HepG2 (cell line): Measurements from ENCODE around the gene ENPP1. TPM values are rescaled to one million over a fixed set of nuclear protein-coding genes. Genes with fewer than 3 reads are reported as not detected.

Source experiments
- ATAC-seq: fragments of 200-7000 bp; cut with Tn5 transposase; 3 replicates; pipeline ENCODE4 v1.9.1; 2020; ENCODE audit warnings: mild to moderate bottlenecking, moderate library complexity
- BruUV-seq: library from RNA; stranded (reverse); fragments of 400-500 nt; replicated peaks from 2 replicates; lab custom pipeline; 2021; lab: Mats Ljungman, UMichigan
- CTCF ChIA-PET: fragments of 300-600 bp; formaldehyde crosslinking; extraction: SDS; loops from one replicate; lab custom pipeline; 2021; ENCODE audit warnings: low total read pairs, inconsistent platforms, low intra/inter-chr PET ratio; lab: Yijun Ruan, JAX
- POLR2A ChIA-PET: fragments of 350-600 bp; sonication (Branson Sonifier 250); formaldehyde crosslinking; loops from one replicate; lab custom pipeline; 2020; ENCODE audit warnings: antibody characterized with exemption, inconsistent platforms; lab: Yijun Ruan, JAX
- DNase-seq: peaks from one replicate; pipeline ENCODE4 v3.0.0-alpha.2; 2015; ENCODE audit warnings: low spot score
- FAIRE-seq: peaks from 3 replicates; lab custom pipeline; 2011; peaks lifted over from hg19 to GRCh38; lab: Jason Lieb, UNC
- H2AFZ ChIP-seq: one replicate; pipeline ENCODE4 v1.6.1; 2011; ENCODE audit warnings: low read length, inconsistent platforms
- H3K27ac ChIP-seq: fragments of 300-600 bp; 3 replicates; pipeline ENCODE4 v1.8.0; 2011; ENCODE audit warnings: mixed run types, mild to moderate bottlenecking, mixed read lengths, low read length, inconsistent platforms; ENCODE audit not compliant: insufficient read depth; ENCODE audit errors: extremely low read length
- H3K27me3 ChIP-seq, 2 experiments: fragments of 200-600 bp in 1 of 2; 2 replicates in 1 of 2; 3 replicates in 1 of 2; pipeline versions ENCODE4 v1.6.0 to v1.8.0; 2011; ENCODE audit warnings: low read length in 2 of 2, mild to moderate bottlenecking in 2 of 2, moderate library complexity in 2 of 2, inconsistent platforms in 1 of 2; ENCODE audit not compliant: insufficient read depth in 2 of 2, control insufficient read depth in 1 of 2
- H3K36me3 ChIP-seq, 2 experiments: fragments of 200-600 bp in 1 of 2; replicated peaks in 1 of 2; 2 replicates in 1 of 2; 3 replicates in 1 of 2; pipeline versions ENCODE4 v1.5.1 to v1.8.0; 2011; ENCODE audit warnings: low read length in 2 of 2, inconsistent platforms in 1 of 2; ENCODE audit not compliant: insufficient read depth in 2 of 2, control insufficient read depth in 1 of 2
- H3K4me1 ChIP-seq: 2 replicates; pipeline ENCODE4 v1.5.1; 2012; ENCODE audit warnings: low read length, inconsistent platforms; ENCODE audit not compliant: insufficient read depth
- H3K4me2 ChIP-seq: 2 replicates; pipeline ENCODE4 v1.6.0; 2011; ENCODE audit warnings: low read depth, low read length, inconsistent platforms
- H3K4me3 ChIP-seq, 3 experiments: fragments of 200-600 bp in 1 of 3; sonication (generic), shearing (Covaris generic) in 1 of 3; replicated peaks in 1 of 3; 2 replicates each; pipeline ENCODE4 v1.5.1; 2011 to 2016; ENCODE audit warnings: low read length in 3 of 3, inconsistent platforms in 2 of 3, low read depth in 2 of 3, mild to moderate bottlenecking in 2 of 3, control low read depth in 1 of 3, mixed read lengths in 1 of 3; ENCODE audit not compliant: insufficient read depth in 1 of 3
- H3K79me2 ChIP-seq: one replicate; pipeline ENCODE4 v1.6.1; 2011; ENCODE audit warnings: low read length, inconsistent platforms; ENCODE audit not compliant: insufficient read depth
- H3K9ac ChIP-seq: 2 replicates; pipeline ENCODE4 v1.6.0; 2011; ENCODE audit warnings: mild to moderate bottlenecking, low read depth, low read length, inconsistent platforms; ENCODE audit not compliant: insufficient read depth
- H3K9me3 ChIP-seq: 2 replicates; pipeline ENCODE4 v1.5.1; 2012; ENCODE audit warnings: mild to moderate bottlenecking, low read length
- H4K20me1 ChIP-seq: 2 replicates; pipeline ENCODE4 v1.6.0; 2011; ENCODE audit warnings: inconsistent platforms, mild to moderate bottlenecking, low read length, moderate library complexity; ENCODE audit not compliant: insufficient read depth
- ARNTL ChIP-seq: sonication (generic); formaldehyde crosslinking; IDR thresholded peaks from 2 replicates; pipeline ENCODE4 v1.4.0; 2020; ENCODE audit warnings: mild to moderate bottlenecking, missing genetic modification reagents
- ETV5 ChIP-seq: IDR thresholded peaks from 2 replicates; pipeline ENCODE4 v1.6.1; 2018; ENCODE audit warnings: missing biosample characterization, missing genetic modification reagents, inconsistent platforms, borderline replicate concordance
- FIP1L1 ChIP-seq: fragments of 200-400 bp; formaldehyde crosslinking; IDR thresholded peaks from 2 replicates; pipeline ENCODE4 v1.6.1; 2018; ENCODE audit warnings: low read depth, mild to moderate bottlenecking, low read length, moderate library complexity, borderline replicate concordance; ENCODE audit not compliant: insufficient read depth
- GATAD1 ChIP-seq: IDR thresholded peaks from 2 replicates; pipeline ENCODE4 v1.6.1; 2016; ENCODE audit warnings: missing genetic modification reagents, missing compliant biosample characterization
- HDAC2 ChIP-seq: sonication (generic); formaldehyde crosslinking; IDR thresholded peaks from 2 replicates; pipeline ENCODE4 v1.4.0; 2020; ENCODE audit warnings: missing genetic modification reagents
- HHEX ChIP-seq: IDR thresholded peaks from 2 replicates; pipeline ENCODE4 v1.6.1; 2016; ENCODE audit warnings: control low read depth
- MIER2 ChIP-seq: IDR thresholded peaks from 2 replicates; pipeline ENCODE4 v1.6.1; 2016; ENCODE audit warnings: missing biosample characterization, missing genetic modification reagents
- NCOR1 ChIP-seq: fragments of 200-600 bp; sonication (generic); IDR thresholded peaks from 2 replicates; pipeline ENCODE4 v1.7.0; 2017; ENCODE audit warnings: antibody characterized with exemption, low read length, borderline replicate concordance
- PPARG ChIP-seq: conservative IDR thresholded peaks from 2 replicates; pipeline ENCODE4 v1.6.1; 2016; ENCODE audit warnings: missing biosample characterization, missing genetic modification reagents
- TFDP1 ChIP-seq: IDR thresholded peaks from 2 replicates; pipeline ENCODE4 v1.6.1; 2016; ENCODE audit warnings: missing compliant biosample characterization, missing genetic modification reagents, borderline replicate concordance
- TOE1 ChIP-seq: sonication (generic); formaldehyde crosslinking; IDR thresholded peaks from 2 replicates; pipeline ENCODE4 v1.4.0; 2020; ENCODE audit warnings: mild to moderate bottlenecking, missing genetic modification reagents
- USF2 ChIP-seq, 2 experiments: sonication (generic) in 1 of 2; formaldehyde crosslinking in 1 of 2; IDR thresholded peaks; 2 replicates each; pipeline versions ENCODE4 v1.5.1 to v1.6.1; 2011 to 2020; ENCODE audit warnings: borderline replicate concordance in 1 of 2, low read depth in 1 of 2, low read length in 1 of 2, mild to moderate bottlenecking in 1 of 2, missing genetic modification reagents in 1 of 2, moderate library complexity in 1 of 2
- WIZ ChIP-seq: sonication (generic); formaldehyde crosslinking; IDR thresholded peaks from 2 replicates; pipeline ENCODE4 v1.5.1; 2020; ENCODE audit warnings: mild to moderate bottlenecking, missing genetic modification reagents
- ZBTB7A ChIP-seq: sonication (generic); formaldehyde crosslinking; IDR thresholded peaks from 2 replicates; pipeline ENCODE4 v1.8.0; 2022; ENCODE audit warnings: mild to moderate bottlenecking, missing genetic modification reagents
- ZNF225 ChIP-seq: sonication (generic); formaldehyde crosslinking; IDR thresholded peaks from 2 replicates; pipeline ENCODE4 v1.4.0; 2020; ENCODE audit warnings: mild to moderate bottlenecking, missing genetic modification reagents
- WGBS: methylation state at CpG from one replicate; pipeline ENCODE4 v1.1.6; 2017; ENCODE audit warnings: low lambda C conversion rate; 5-methylcytosine and 5-hydroxymethylcytosine counted together
- in situ Hi-C: cut with HindIII; loops from 2 replicates; pipeline ENCODE4 v1.10.0; 2017; ENCODE audit warnings: low pct_unique_long_range_greater_than_20kb; ENCODE audit not compliant: extremely low pct_ligation_motif_present
- intact Hi-C: fragments of 100-400 bp; cut with micrococcal nuclease; formaldehyde crosslinking; loops from one replicate; pipeline ENCODE4 v1.10.0; 2022; ENCODE audit not compliant: unreplicated experiment
- polyA plus RNA-seq, 8 experiments: library from polyadenylated mRNA; depleted of rRNA in 3 of 8; stranded (reverse) in 7 of 8; unstranded in 1 of 8; fragments of >200 nt; fragmentation: Illumina TruSeq in 4 of 8; extraction: Trizol in 4 of 8; gene quantifications; 2 replicates each; pipeline versions ENCODE4 v1.2.1 to v1.2.3, GENCODE V29; 2011 to 2016; ENCODE audit warnings: low read depth in 4 of 8, missing spikeins in 1 of 8, mixed read lengths in 1 of 8; ENCODE audit not compliant: insufficient read depth in 1 of 8
- total RNA-seq, 5 experiments: library from RNA; depleted of rRNA; stranded (reverse); fragments of >200 nt; fragmentation: Illumina TruSeq; extraction: Trizol; gene quantifications; 2 replicates each; pipeline ENCODE4 v1.2.3, GENCODE V29; 2016; ENCODE audit warnings: low read depth in 1 of 5
- TF ChIP-seq, protein P1 (sequence below): sonication (generic); formaldehyde crosslinking; IDR thresholded peaks from 2 replicates; pipeline ENCODE4 v1.5.1; 2020; ENCODE audit warnings: missing genetic modification reagents, mild to moderate bottlenecking, borderline replicate concordance

The ENPP1 gene
- total and polyA plus RNA-seq, 2 of the 13 experiments (the other 11 are each of a cell fraction or from before 2014, with no cell fraction given): 56.5 to 160 TPM

- peaks cover 13 to 15% of the 10 kb centered on the region in 2 experiments for H3K36me3 ChIP-seq
- ChIA-PET CTCF (no interaction called here), POLR2A (no interaction called here)
- ATAC-seq: no peak
- no peak for FAIRE-seq
- H3K4me2 ChIP-seq: no peak overlapping the region
- no peaks in the 10 kb centered on the region for H3K9me3 ChIP-seq
- 92% methylated on average over 1 of the region's 1 CpG for WGBS
- no peak for TF ChIP-seq ZNF225 (CRISPR knock-in tag)
- no peak for TF ChIP-seq USF2 (IDR thresholded peaks at IDR 0.05; ENCODE audit: low read depth, low read length)
- TF ChIP-seq USF2 (CRISPR knock-in tag; IDR thresholded peaks at IDR 0.05; ENCODE audit: borderline replicate concordance): no peak
- TF ChIP-seq MIER2 (CRISPR knock-in tag): no peak
- TF ChIP-seq HHEX (CRISPR knock-in tag): no peak
- TF ChIP-seq ZBTB7A (CRISPR knock-in tag): no peak
- TF ChIP-seq GATAD1: no peak
- TF ChIP-seq, protein P1, sequence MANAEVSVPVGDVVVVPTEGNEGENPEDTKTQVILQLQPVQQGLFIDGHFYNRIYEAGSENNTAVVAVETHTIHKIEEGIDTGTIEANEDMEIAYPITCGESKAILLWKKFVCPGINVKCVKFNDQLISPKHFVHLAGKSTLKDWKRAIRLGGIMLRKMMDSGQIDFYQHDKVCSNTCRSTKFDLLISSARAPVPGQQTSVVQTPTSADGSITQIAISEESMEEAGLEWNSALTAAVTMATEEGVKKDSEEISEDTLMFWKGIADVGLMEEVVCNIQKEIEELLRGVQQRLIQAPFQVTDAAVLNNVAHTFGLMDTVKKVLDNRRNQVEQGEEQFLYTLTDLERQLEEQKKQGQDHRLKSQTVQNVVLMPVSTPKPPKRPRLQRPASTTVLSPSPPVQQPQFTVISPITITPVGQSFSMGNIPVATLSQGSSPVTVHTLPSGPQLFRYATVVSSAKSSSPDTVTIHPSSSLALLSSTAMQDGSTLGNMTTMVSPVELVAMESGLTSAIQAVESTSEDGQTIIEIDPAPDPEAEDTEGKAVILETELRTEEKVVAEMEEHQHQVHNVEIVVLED (CRISPR knock-in tag): no peak
- no peak for TF ChIP-seq ARNTL
- TF ChIP-seq WIZ (CRISPR knock-in tag): no peak
- TF ChIP-seq PPARG: no peak
- TF ChIP-seq TOE1: no peak
- TF ChIP-seq HDAC2 (CRISPR knock-in tag): no peak
- TF ChIP-seq FIP1L1: no peak
- TF ChIP-seq NCOR1: no peak
- TF ChIP-seq ETV5 (CRISPR knock-in tag): no peak
- TF ChIP-seq TFDP1 (CRISPR knock-in tag): no peak
- no TSS peak for BruUV-seq
- peaks cover 54% of the 10 kb centered on the region for H3K4me1 ChIP-seq
- no peaks in the 10 kb centered on the region for H3K27me3 ChIP-seq
- H2AFZ ChIP-seq: no peak overlapping the region
- H4K20me1 ChIP-seq: no peaks in the 10 kb centered on the region
- H3K27ac ChIP-seq: no peak overlapping the region
- H3K79me2 ChIP-seq: peaks cover 45% of the 10 kb centered on the region
- H3K9ac ChIP-seq: no peak overlapping the region
- H3K4me3 ChIP-seq: no peak overlapping the region
- in situ Hi-C loops (no loop called here), intact Hi-C loops (no loop called here)
- no peak for DNase-seq
Measured at GRCh38 chr6:131831886-131832285, 24.1 kb downstream of the ENPP1 start.
